HepG2 (cell line): ENCODE results near the gene ATP11A. TPM values are rescaled to one million over a fixed set of nuclear protein-coding genes. Genes with fewer than 3 reads are reported as not detected.

Experiments used
- ATAC-seq: fragments of 200-7000 bp; cut with Tn5 transposase; 3 replicates; pipeline ENCODE4 v1.9.1; 2020; ENCODE audit warnings: mild to moderate bottlenecking, moderate library complexity
- BruUV-seq: library from RNA; stranded (reverse); fragments of 400-500 nt; replicated peaks from 2 replicates; lab custom pipeline; 2021; lab: Mats Ljungman, UMichigan
- CTCF ChIA-PET: fragments of 300-600 bp; formaldehyde crosslinking; extraction: SDS; loops from one replicate; lab custom pipeline; 2021; ENCODE audit warnings: low total read pairs, inconsistent platforms, low intra/inter-chr PET ratio; lab: Yijun Ruan, JAX
- POLR2A ChIA-PET: fragments of 350-600 bp; sonication (Branson Sonifier 250); formaldehyde crosslinking; loops from one replicate; lab custom pipeline; 2020; ENCODE audit warnings: antibody characterized with exemption, inconsistent platforms; lab: Yijun Ruan, JAX
- DNase-seq: peaks from one replicate; pipeline ENCODE4 v3.0.0-alpha.2; 2015; ENCODE audit warnings: low spot score
- FAIRE-seq: peaks from 3 replicates; lab custom pipeline; 2011; peaks lifted over from hg19 to GRCh38; lab: Jason Lieb, UNC
- H2AFZ ChIP-seq: one replicate; pipeline ENCODE4 v1.6.1; 2011; ENCODE audit warnings: low read length, inconsistent platforms
- H3K27ac ChIP-seq: fragments of 300-600 bp; 3 replicates; pipeline ENCODE4 v1.8.0; 2011; ENCODE audit warnings: mixed run types, mild to moderate bottlenecking, mixed read lengths, low read length, inconsistent platforms; ENCODE audit not compliant: insufficient read depth; ENCODE audit errors: extremely low read length
- H3K27me3 ChIP-seq, 2 experiments: fragments of 200-600 bp in 1 of 2; 2 replicates in 1 of 2; 3 replicates in 1 of 2; pipeline versions ENCODE4 v1.6.0 to v1.8.0; 2011; ENCODE audit warnings: low read length in 2 of 2, mild to moderate bottlenecking in 2 of 2, moderate library complexity in 2 of 2, inconsistent platforms in 1 of 2; ENCODE audit not compliant: insufficient read depth in 2 of 2, control insufficient read depth in 1 of 2
- H3K36me3 ChIP-seq, 2 experiments: fragments of 200-600 bp in 1 of 2; replicated peaks in 1 of 2; 2 replicates in 1 of 2; 3 replicates in 1 of 2; pipeline versions ENCODE4 v1.5.1 to v1.8.0; 2011; ENCODE audit warnings: low read length in 2 of 2, inconsistent platforms in 1 of 2; ENCODE audit not compliant: insufficient read depth in 2 of 2, control insufficient read depth in 1 of 2
- H3K4me1 ChIP-seq: 2 replicates; pipeline ENCODE4 v1.5.1; 2012; ENCODE audit warnings: low read length, inconsistent platforms; ENCODE audit not compliant: insufficient read depth
- H3K4me2 ChIP-seq: 2 replicates; pipeline ENCODE4 v1.6.0; 2011; ENCODE audit warnings: low read depth, low read length, inconsistent platforms
- H3K4me3 ChIP-seq, 3 experiments: fragments of 200-600 bp in 1 of 3; sonication (generic), shearing (Covaris generic) in 1 of 3; replicated peaks in 1 of 3; 2 replicates each; pipeline ENCODE4 v1.5.1; 2011 to 2016; ENCODE audit warnings: low read length in 3 of 3, inconsistent platforms in 2 of 3, low read depth in 2 of 3, mild to moderate bottlenecking in 2 of 3, control low read depth in 1 of 3, mixed read lengths in 1 of 3; ENCODE audit not compliant: insufficient read depth in 1 of 3
- H3K79me2 ChIP-seq: one replicate; pipeline ENCODE4 v1.6.1; 2011; ENCODE audit warnings: low read length, inconsistent platforms; ENCODE audit not compliant: insufficient read depth
- H3K9ac ChIP-seq: 2 replicates; pipeline ENCODE4 v1.6.0; 2011; ENCODE audit warnings: mild to moderate bottlenecking, low read depth, low read length, inconsistent platforms; ENCODE audit not compliant: insufficient read depth
- H3K9me3 ChIP-seq: 2 replicates; pipeline ENCODE4 v1.5.1; 2012; ENCODE audit warnings: mild to moderate bottlenecking, low read length
- H4K20me1 ChIP-seq: 2 replicates; pipeline ENCODE4 v1.6.0; 2011; ENCODE audit warnings: inconsistent platforms, mild to moderate bottlenecking, low read length, moderate library complexity; ENCODE audit not compliant: insufficient read depth
- MLXIP ChIP-seq: sonication (generic); formaldehyde crosslinking; IDR thresholded peaks from 2 replicates; pipeline ENCODE4 v1.9.0; 2021; ENCODE audit warnings: missing genetic modification reagents, borderline replicate concordance
- RBM22 ChIP-seq: fragments of 200-400 bp; formaldehyde crosslinking; optimal IDR thresholded peaks from 2 replicates; pipeline ENCODE3; 2017; ENCODE audit warnings: mild to moderate bottlenecking, low read length, moderate library complexity
- TAF1 ChIP-seq: sonication (generic); formaldehyde crosslinking; IDR thresholded peaks from 2 replicates; pipeline ENCODE4 v1.4.0; 2020; ENCODE audit warnings: missing genetic modification reagents
- THAP9 ChIP-seq: sonication (generic); formaldehyde crosslinking; IDR thresholded peaks from 2 replicates; pipeline ENCODE4; 2020; ENCODE audit warnings: missing genetic modification reagents, mild to moderate bottlenecking, borderline replicate concordance
- ZNF569 ChIP-seq: sonication (generic); formaldehyde crosslinking; IDR thresholded peaks from 2 replicates; pipeline ENCODE4 v1.5.0; 2020; ENCODE audit warnings: mild to moderate bottlenecking, missing genetic modification reagents, moderate library complexity, borderline replicate concordance
- WGBS: methylation state at CpG from one replicate; pipeline ENCODE4 v1.1.6; 2017; ENCODE audit warnings: low lambda C conversion rate; 5-methylcytosine and 5-hydroxymethylcytosine counted together
- in situ Hi-C: cut with HindIII; loops from 2 replicates; pipeline ENCODE4 v1.10.0; 2017; ENCODE audit warnings: low pct_unique_long_range_greater_than_20kb; ENCODE audit not compliant: extremely low pct_ligation_motif_present
- intact Hi-C: fragments of 100-400 bp; cut with micrococcal nuclease; formaldehyde crosslinking; loops from one replicate; pipeline ENCODE4 v1.10.0; 2022; ENCODE audit not compliant: unreplicated experiment
- polyA plus RNA-seq, 8 experiments: library from polyadenylated mRNA; depleted of rRNA in 3 of 8; stranded (reverse) in 7 of 8; unstranded in 1 of 8; fragments of >200 nt; fragmentation: Illumina TruSeq in 4 of 8; extraction: Trizol in 4 of 8; gene quantifications; 2 replicates each; pipeline versions ENCODE4 v1.2.1 to v1.2.3, GENCODE V29; 2011 to 2016; ENCODE audit warnings: low read depth in 4 of 8, missing spikeins in 1 of 8, mixed read lengths in 1 of 8; ENCODE audit not compliant: insufficient read depth in 1 of 8
- total RNA-seq, 5 experiments: library from RNA; depleted of rRNA; stranded (reverse); fragments of >200 nt; fragmentation: Illumina TruSeq; extraction: Trizol; gene quantifications; 2 replicates each; pipeline ENCODE4 v1.2.3, GENCODE V29; 2016; ENCODE audit warnings: low read depth in 1 of 5

The ATP11A gene
- total and polyA plus RNA-seq, 2 of the 13 experiments (the other 11 are each of a cell fraction or from before 2014, with no cell fraction given) = 18.4 to 20.1 TPM

GRCh38 chr13:112693831-112694497 is 4.1 kb downstream of the ATP11A start:
- FAIRE-seq (no peak), DNase-seq (no peak), ATAC-seq (no peak)
- no peaks in the 10 kb centered on the region; a peak in 1 of 5 replicates for H3K27me3 ChIP-seq
- in situ Hi-C loops = no loop called here
- CTCF ChIA-PET = no interaction called here
- peaks cover 59% of the 10 kb centered on the region for H4K20me1 ChIP-seq
- no TSS peak for BruUV-seq
- intact Hi-C loops = loop anchor here (5.0 kb wide), 1 partner anchor 453 kb away; no protein-coding TSS in a partner anchor
- peak overlapping the region; percentile 19; the same call in 1 of the 2 replicates for H3K9ac ChIP-seq
- peaks cover 87% of the 10 kb centered on the region for H3K79me2 ChIP-seq
- TF ChIP-seq TAF1 (CRISPR knock-in tag) (0 out of 2 replicates have a peak, but pooled peaks have one; percentile 6), RBM22 (peak; percentile 44), THAP9 (CRISPR knock-in tag) (no peak), MLXIP (CRISPR knock-in tag) (no peak), ZNF569 (CRISPR knock-in tag) (no peak)
- peaks cover 66% of the 10 kb centered on the region for H3K4me1 ChIP-seq
- WGBS = 80% methylated on average over 9 of the region's 13 CpGs
- peaks cover 9 to 36% of the 10 kb centered on the region in 2 experiments for H3K36me3 ChIP-seq
- H3K27ac ChIP-seq = no peak overlapping the region
- H3K9me3 ChIP-seq = no peaks in the 10 kb centered on the region
- POLR2A ChIA-PET = no interaction called here
- peak overlapping the region; percentile 96 for H3K4me2 ChIP-seq
- H3K4me3 ChIP-seq = no peak overlapping the region; a peak in 2 of 6 replicates
- no peak overlapping the region for H2AFZ ChIP-seq
